ENCODE results near the gene STYXL2. TPM values are rescaled to one million over a fixed set of nuclear protein-coding genes. Genes with fewer than 3 reads are reported as not detected.

The STYXL2 gene
- total and polyA plus RNA-seq, 2 donors (not counting 3 experiments of a cell fraction or from before 2014, with no cell fraction given): not detected

DNA sequence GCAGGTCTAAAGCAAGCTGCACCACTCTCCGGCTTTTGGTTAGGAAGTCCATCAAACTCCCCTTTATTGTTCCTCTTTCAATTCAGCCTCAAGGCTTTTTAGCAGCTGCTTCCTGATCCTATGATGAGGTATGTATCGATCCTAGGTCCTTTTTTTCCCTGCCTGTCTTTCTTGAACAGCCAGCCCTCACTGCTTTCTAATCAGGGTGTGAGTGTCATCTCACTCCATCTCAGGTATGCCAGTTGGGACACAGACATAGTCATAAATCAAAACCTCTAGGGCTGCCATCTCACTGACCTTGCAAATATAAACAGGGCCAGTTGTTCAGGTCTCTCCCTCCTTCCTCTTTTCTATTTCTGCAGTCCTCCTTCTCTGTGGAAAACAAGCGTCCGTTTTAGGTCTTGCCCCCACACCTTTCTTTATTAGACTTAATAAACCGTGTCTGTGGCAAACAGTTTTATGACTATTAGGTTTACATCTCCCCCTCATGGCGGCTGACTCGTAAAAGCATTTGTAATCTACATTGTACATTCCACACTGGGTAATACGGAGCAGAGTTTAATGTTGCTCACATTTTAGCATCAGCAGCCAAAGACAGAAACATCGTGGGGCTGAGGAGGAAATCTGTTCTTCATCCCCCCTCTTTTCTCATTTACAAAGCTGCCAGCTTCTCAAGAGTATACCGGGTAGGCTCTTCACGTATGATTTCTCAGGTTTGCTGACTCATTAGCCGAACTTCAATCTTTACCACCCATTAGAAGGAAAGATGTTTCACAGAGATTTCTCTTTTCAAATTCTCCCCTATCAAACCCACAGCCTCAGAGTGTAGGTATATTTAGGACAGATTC lies 11.6 kb downstream of the STYXL2 start:
- CTCF ChIA-PET: interaction anchor here (0.7 kb wide), 1 partner anchor 18 kb away, joined by 4 read pairs; no protein-coding TSS in a partner anchor
- no peak for FAIRE-seq

DNA sequence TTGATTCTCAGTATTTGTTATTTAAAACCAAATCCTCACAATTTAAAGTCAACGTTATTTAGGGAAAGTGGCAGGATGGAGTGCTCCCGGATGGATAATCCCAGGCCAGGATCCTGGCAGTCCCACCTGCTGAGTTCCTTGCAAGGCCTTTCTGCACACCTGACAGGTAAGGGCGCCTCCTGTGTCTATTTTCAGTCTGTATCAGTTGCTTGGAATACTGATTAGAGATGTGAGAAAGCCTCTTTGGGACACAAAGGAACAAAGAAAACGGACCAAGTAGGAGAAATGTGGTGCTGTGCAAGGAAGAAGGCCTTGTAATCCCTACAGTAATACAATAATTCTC lies 12.2 kb downstream of the STYXL2 start:
- no TSS peak for BruUV-seq (replicated peaks)
- no peaks in the 10 kb centered on the region for H4K20me1 ChIP-seq (replicated peaks; ENCODE audit: control insufficient read depth, extremely low read depth, insufficient read depth, low read length)
- H3K9ac ChIP-seq (replicated peaks; ENCODE audit: extremely low read depth, insufficient read depth, low read length): no peak overlapping the region
- no peak overlapping the region for H2AFZ ChIP-seq (ENCODE audit: low read depth, low read length)
- H3K36me3 ChIP-seq (ENCODE audit: control insufficient read depth in 2 of 2, extremely low read depth in 1 of 2, insufficient read depth in 2 of 2, low read length in 2 of 2): no peaks in the 10 kb centered on the region
- no peak overlapping the region for H3K27ac ChIP-seq (ENCODE audit: insufficient read depth, low read depth, low read length)
- H3K4me3 ChIP-seq (replicated peaks in 1 of 3; ENCODE audit: insufficient read depth in 1 of 3, low read depth in 1 of 3, low read length in 3 of 3): no peak overlapping the region
- intact Hi-C loops (cut with micrococcal nuclease): no loop called here
- H3K79me2 ChIP-seq (ENCODE audit: control insufficient read depth, insufficient read depth, low read length): no peaks in the 10 kb centered on the region
- TF ChIP-seq POLR2A (IDR thresholded peaks at IDR 0.05; ENCODE audit: low read depth, low read length) (no peak), MYC (IDR thresholded peaks at IDR 0.05; ENCODE audit: low read depth, low read length) (no peak), FOS (IDR thresholded peaks at IDR 0.05; ENCODE audit: borderline replicate concordance, insufficient read depth, low read length) (no peak), JUN (IDR thresholded peaks at IDR 0.05; ENCODE audit: borderline replicate concordance, insufficient read depth, insufficient read length, low read depth) (no peak), GATA2 (IDR thresholded peaks at IDR 0.05; ENCODE audit: insufficient read depth, insufficient read length, low read depth, low read length) (no peak), POLR2AphosphoS5 (IDR thresholded peaks at IDR 0.05; ENCODE audit: insufficient read depth, low read depth, low read length) (no peak), EZH2 (IDR thresholded peaks at IDR 0.05; ENCODE audit: borderline replicate concordance, low read depth, low read length, severe bottlenecking) (no peak)
- TF ChIP-seq, protein P1, sequence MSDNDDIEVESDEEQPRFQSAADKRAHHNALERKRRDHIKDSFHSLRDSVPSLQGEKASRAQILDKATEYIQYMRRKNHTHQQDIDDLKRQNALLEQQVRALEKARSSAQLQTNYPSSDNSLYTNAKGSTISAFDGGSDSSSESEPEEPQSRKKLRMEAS (IDR thresholded peaks at IDR 0.05; ENCODE audit: insufficient read depth, insufficient read length): no peak
- TF ChIP-seq, protein P2, sequence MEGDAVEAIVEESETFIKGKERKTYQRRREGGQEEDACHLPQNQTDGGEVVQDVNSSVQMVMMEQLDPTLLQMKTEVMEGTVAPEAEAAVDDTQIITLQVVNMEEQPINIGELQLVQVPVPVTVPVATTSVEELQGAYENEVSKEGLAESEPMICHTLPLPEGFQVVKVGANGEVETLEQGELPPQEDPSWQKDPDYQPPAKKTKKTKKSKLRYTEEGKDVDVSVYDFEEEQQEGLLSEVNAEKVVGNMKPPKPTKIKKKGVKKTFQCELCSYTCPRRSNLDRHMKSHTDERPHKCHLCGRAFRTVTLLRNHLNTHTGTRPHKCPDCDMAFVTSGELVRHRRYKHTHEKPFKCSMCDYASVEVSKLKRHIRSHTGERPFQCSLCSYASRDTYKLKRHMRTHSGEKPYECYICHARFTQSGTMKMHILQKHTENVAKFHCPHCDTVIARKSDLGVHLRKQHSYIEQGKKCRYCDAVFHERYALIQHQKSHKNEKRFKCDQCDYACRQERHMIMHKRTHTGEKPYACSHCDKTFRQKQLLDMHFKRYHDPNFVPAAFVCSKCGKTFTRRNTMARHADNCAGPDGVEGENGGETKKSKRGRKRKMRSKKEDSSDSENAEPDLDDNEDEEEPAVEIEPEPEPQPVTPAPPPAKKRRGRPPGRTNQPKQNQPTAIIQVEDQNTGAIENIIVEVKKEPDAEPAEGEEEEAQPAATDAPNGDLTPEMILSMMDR (IDR thresholded peaks at IDR 0.05; ENCODE audit: extremely low read depth in 1 of 2, insufficient read depth in 1 of 2, low read depth in 1 of 2, low read length in 2 of 2): no peak
- DNase-seq (ENCODE audit: low read depth, low spot score) (no peak), FAIRE-seq (no peak)
- no peaks in the 10 kb centered on the region for H3K9me3 ChIP-seq (replicated peaks; ENCODE audit: control insufficient read depth, insufficient read depth, low read length)
- dilution Hi-C loops (cut with MboI; ENCODE audit: extremely low pct_ligation_motif_present, low sequenced_read_pairs): no loop called here
- H3K9me1 ChIP-seq (replicated peaks; ENCODE audit: control insufficient read depth, extremely low read depth, insufficient read depth, low read length): no peaks in the 10 kb centered on the region
- ChIA-PET POLR2A (no interaction called here), CTCF (no interaction called here)
- no peaks in the 10 kb centered on the region for H3K4me1 ChIP-seq (ENCODE audit: control insufficient read depth, extremely low read depth, insufficient read depth, low read length)
- peaks cover 4% of the 10 kb centered on the region in 2 experiments for H3K27me3 ChIP-seq (ENCODE audit: control insufficient read depth in 2 of 2, insufficient read depth in 2 of 2, low read length in 2 of 2)
- no peak overlapping the region for H3K4me2 ChIP-seq (ENCODE audit: insufficient read depth, low read length)

More for the DNA sequence above, 11.6 kb downstream of the STYXL2 start:
- intact Hi-C loops (cut with micrococcal nuclease): no loop called here
- Histone ChIP-seq H3K36me3 (ENCODE audit: control insufficient read depth in 2 of 2, extremely low read depth in 1 of 2, insufficient read depth in 2 of 2, low read length in 2 of 2) (no peaks in the 10 kb centered on the region), H3K9me1 (replicated peaks; ENCODE audit: control insufficient read depth, extremely low read depth, insufficient read depth, low read length) (no peaks in the 10 kb centered on the region), H4K20me1 (replicated peaks; ENCODE audit: control insufficient read depth, extremely low read depth, insufficient read depth, low read length) (no peaks in the 10 kb centered on the region), H3K4me3 (replicated peaks in 1 of 3; ENCODE audit: insufficient read depth in 1 of 3, low read depth in 1 of 3, low read length in 3 of 3) (no peak overlapping the region), H3K4me1 (ENCODE audit: control insufficient read depth, extremely low read depth, insufficient read depth, low read length) (no peaks in the 10 kb centered on the region), H3K79me2 (ENCODE audit: control insufficient read depth, insufficient read depth, low read length) (no peaks in the 10 kb centered on the region), H3K27me3 (ENCODE audit: control insufficient read depth in 2 of 2, insufficient read depth in 2 of 2, low read length in 2 of 2) (peaks cover 4% of the 10 kb centered on the region in 2 experiments), H3K27ac (ENCODE audit: insufficient read depth, low read depth, low read length) (no peak overlapping the region), H3K9me3 (replicated peaks; ENCODE audit: control insufficient read depth, insufficient read depth, low read length) (no peaks in the 10 kb centered on the region), H3K9ac (replicated peaks; ENCODE audit: extremely low read depth, insufficient read depth, low read length) (no peak overlapping the region), H2AFZ (ENCODE audit: low read depth, low read length) (no peak overlapping the region), H3K4me2 (ENCODE audit: insufficient read depth, low read length) (no peak overlapping the region)
- no TSS peak for BruUV-seq (replicated peaks)
- no peak for DNase-seq (ENCODE audit: low read depth, low spot score)
- no peak for TF ChIP-seq POLR2AphosphoS5 (IDR thresholded peaks at IDR 0.05; ENCODE audit: insufficient read depth, low read depth, low read length)
- TF ChIP-seq, protein P1 (IDR thresholded peaks at IDR 0.05; ENCODE audit: insufficient read depth, insufficient read length): no peak
- TF ChIP-seq POLR2A (IDR thresholded peaks at IDR 0.05; ENCODE audit: low read depth, low read length): no peak
- TF ChIP-seq GATA2 (IDR thresholded peaks at IDR 0.05; ENCODE audit: insufficient read depth, insufficient read length, low read depth, low read length): no peak
- POLR2A ChIA-PET: no interaction called here
- dilution Hi-C loops (cut with MboI; ENCODE audit: extremely low pct_ligation_motif_present, low sequenced_read_pairs): no loop called here

Data from endothelial cell of umbilical vein (primary cell).